HL-60/S4 treated with phorbol 12-myristate 13-acetate at 8.2 ng/mL for 4 days and 3 days (cell line): ENCODE data around the gene SLF2.

Experiments
- in situ Hi-C: fragments of 300-500 bp; cut with MboI; formaldehyde crosslinking; loops from 2 replicates; pipeline ENCODE4 v1.15.0; 2022; ENCODE audit warnings: low sequenced_read_pairs

SLF2 gene

GRCh38 chr10:101012525-101013364 lies 100.0 kb downstream of the SLF2 start:
- in situ Hi-C loops, result no loop called here

GRCh38 chr10:101013365-101013825 lies 100.6 kb downstream of the SLF2 start:
- in situ Hi-C loops, result no loop called here

- in situ Hi-C loops, result no loop called here
These were observed 101.6 kb downstream of the SLF2 start for GRCh38 chr10:101014230-101014884.
